ENCODE results near the gene PRDM1. TPM values are rescaled to one million over a fixed set of nuclear protein-coding genes. Genes with fewer than 3 reads are reported as not detected.

PRDM1 gene
- total and polyA plus RNA-seq, 7 donors = 0.33 to 2.0 (median 1.3) TPM

DNA sequence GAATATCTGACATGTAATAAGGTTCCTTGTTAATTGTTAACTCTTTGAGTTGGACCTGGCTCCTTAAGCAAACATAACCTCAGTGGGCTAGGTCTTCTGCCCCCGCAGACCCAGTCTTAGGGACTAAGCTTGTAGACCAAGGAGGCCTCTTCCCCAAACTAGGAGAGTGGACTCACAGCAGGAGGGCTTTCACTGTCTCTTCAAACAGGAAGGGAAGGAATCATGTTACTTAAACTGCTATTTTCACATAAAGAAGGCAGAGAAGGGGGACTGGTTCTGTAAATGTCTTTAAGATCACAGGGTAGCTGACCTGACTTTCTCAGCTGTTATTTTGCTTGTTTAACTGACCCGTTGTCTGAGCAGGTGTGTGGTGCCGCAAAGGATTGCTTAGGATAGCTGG, 34.9 kb upstream of the PRDM1 start:
- TF ChIP-seq, protein P1, sequence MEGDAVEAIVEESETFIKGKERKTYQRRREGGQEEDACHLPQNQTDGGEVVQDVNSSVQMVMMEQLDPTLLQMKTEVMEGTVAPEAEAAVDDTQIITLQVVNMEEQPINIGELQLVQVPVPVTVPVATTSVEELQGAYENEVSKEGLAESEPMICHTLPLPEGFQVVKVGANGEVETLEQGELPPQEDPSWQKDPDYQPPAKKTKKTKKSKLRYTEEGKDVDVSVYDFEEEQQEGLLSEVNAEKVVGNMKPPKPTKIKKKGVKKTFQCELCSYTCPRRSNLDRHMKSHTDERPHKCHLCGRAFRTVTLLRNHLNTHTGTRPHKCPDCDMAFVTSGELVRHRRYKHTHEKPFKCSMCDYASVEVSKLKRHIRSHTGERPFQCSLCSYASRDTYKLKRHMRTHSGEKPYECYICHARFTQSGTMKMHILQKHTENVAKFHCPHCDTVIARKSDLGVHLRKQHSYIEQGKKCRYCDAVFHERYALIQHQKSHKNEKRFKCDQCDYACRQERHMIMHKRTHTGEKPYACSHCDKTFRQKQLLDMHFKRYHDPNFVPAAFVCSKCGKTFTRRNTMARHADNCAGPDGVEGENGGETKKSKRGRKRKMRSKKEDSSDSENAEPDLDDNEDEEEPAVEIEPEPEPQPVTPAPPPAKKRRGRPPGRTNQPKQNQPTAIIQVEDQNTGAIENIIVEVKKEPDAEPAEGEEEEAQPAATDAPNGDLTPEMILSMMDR (IDR thresholded peaks at IDR 0.05) = no peak
- WGBS, 3 donors = 54 to 67% (median 66%) methylated on average over 3 of the region's 3 CpGs
- no peak for ATAC-seq
- no peaks in the 10 kb centered on the region for H3K9me3 ChIP-seq
- DNase-seq = no peak
- intact Hi-C loops (cut with DNase I) = no loop called here
- H3K36me3 ChIP-seq (ENCODE audit: insufficient read depth in 1 of 2, low read depth in 1 of 2) = no peaks in the 10 kb centered on the region
- no peaks in the 10 kb centered on the region for H3K4me1 ChIP-seq
- H3K27me3 ChIP-seq (ENCODE audit: insufficient read depth in 3 of 3, low read length in 2 of 3) = peaks cover 0 to 3% (median 0%) of the 10 kb centered on the region in 3 donors
- no peak overlapping the region for H3K27ac ChIP-seq
- H3K4me3 ChIP-seq = no peak overlapping the region

GRCh38 chr6:106053484-106054205, 32.5 kb upstream of the PRDM1 start:
- H3K4me3 ChIP-seq = no peak overlapping the region
- H3K9me3 ChIP-seq = no peaks in the 10 kb centered on the region
- H3K4me1 ChIP-seq = no peaks in the 10 kb centered on the region
- H3K36me3 ChIP-seq (ENCODE audit: insufficient read depth in 1 of 2, low read depth in 1 of 2) = no peaks in the 10 kb centered on the region
- intact Hi-C loops (cut with DNase I) = no loop called here
- no peak overlapping the region for H3K27ac ChIP-seq
- ATAC-seq (no peak), DNase-seq (no peak)
- WGBS, 3 donors = 56 to 64% (median 59%) methylated on average over 3 of the region's 3 CpGs
- TF ChIP-seq, protein P1 (IDR thresholded peaks at IDR 0.05) = no peak
- H3K27me3 ChIP-seq (ENCODE audit: insufficient read depth in 3 of 3, low read length in 2 of 3) = peaks cover 0 to 3% (median 0%) of the 10 kb centered on the region in 3 donors

DNA sequence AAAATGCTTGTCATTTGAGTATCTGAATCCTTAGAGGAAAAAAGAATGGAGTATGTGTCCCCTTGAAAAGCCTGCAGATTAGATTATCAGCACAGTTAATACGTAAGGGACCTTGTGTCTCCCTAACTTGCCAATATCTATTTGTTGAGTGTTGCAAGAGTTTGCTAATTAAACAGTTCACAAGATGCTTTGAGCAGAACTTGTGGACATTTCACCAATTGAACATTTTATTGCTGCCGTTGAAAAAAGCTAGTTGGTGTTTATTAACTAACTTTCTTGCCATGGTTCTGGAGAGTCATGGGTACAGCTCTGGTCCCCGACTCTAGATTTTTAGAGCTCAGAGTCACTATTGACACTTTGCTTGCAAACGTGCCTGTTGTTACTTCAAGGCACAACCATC, 30.6 kb upstream of the PRDM1 start:
- Histone ChIP-seq H3K9me3 (no peaks in the 10 kb centered on the region), H3K36me3 (ENCODE audit: insufficient read depth in 1 of 2, low read depth in 1 of 2) (no peaks in the 10 kb centered on the region), H3K27me3 (ENCODE audit: insufficient read depth in 3 of 3, low read length in 2 of 3) (peaks cover 0 to 3% (median 0%) of the 10 kb centered on the region in 3 donors), H3K4me3 (no peak overlapping the region), H3K4me1 (no peaks in the 10 kb centered on the region), H3K27ac (no peak overlapping the region)
- intact Hi-C loops (cut with DNase I) = no loop called here
- ATAC-seq = no peak
- TF ChIP-seq, protein P1 (IDR thresholded peaks at IDR 0.05) = no peak
- no peak for DNase-seq
- WGBS, 3 donors = 80 to 85% (median 81%) methylated on average over 4 of the region's 4 CpGs

- TF ChIP-seq, protein P1 (IDR thresholded peaks at IDR 0.05) = no peak
- no peak for ATAC-seq
- Histone ChIP-seq H3K27ac (no peak overlapping the region), H3K9me3 (no peaks in the 10 kb centered on the region), H3K36me3 (ENCODE audit: insufficient read depth in 1 of 2, low read depth in 1 of 2) (no peaks in the 10 kb centered on the region), H3K4me3 (no peak overlapping the region), H3K4me1 (no peaks in the 10 kb centered on the region), H3K27me3 (ENCODE audit: insufficient read depth in 3 of 3, low read length in 2 of 3) (peaks cover 0 to 3% (median 0%) of the 10 kb centered on the region in 3 donors)
- WGBS, 3 donors = 70 to 76% (median 75%) methylated on average over 5 of the region's 5 CpGs
- intact Hi-C loops (cut with DNase I) = no loop called here
- DNase-seq = no peak
Observed at GRCh38 chr6:106056060-106056745, 29.9 kb upstream of the PRDM1 start.
